Suprapubic skin (tissue), 4 donors: ENCODE data around the gene PRICKLE3.

Experiments used
- CTCF ChIP-seq, 2 donors: fragments of 200-600 bp in 1 of 2; fragments of 450-650 bp in 1 of 2; sonication (generic) in 1 of 2; IDR thresholded peaks; one replicate each; pipeline ENCODE4 v1.5.1; 2016 to 2019; ENCODE audit warnings: antibody characterized with exemption in 2 of 2, mild to moderate bottlenecking in 1 of 2, moderate library complexity in 1 of 2
- EP300 ChIP-seq: sonication (generic); formaldehyde crosslinking; IDR thresholded peaks from one replicate; pipeline ENCODE4 v1.6.1; 2017; ENCODE audit warnings: antibody characterized with exemption
- POLR2A ChIP-seq, 2 donors: fragments of 450-650 bp; IDR thresholded peaks; one replicate each; pipeline ENCODE4 v1.6.1; 2017; ENCODE audit warnings: antibody characterized with exemption in 2 of 2, mild to moderate bottlenecking in 2 of 2, moderate library complexity in 2 of 2
- POLR2AphosphoS5 ChIP-seq, 3 donors: sonication (generic); formaldehyde crosslinking; IDR thresholded peaks; one replicate each; pipeline ENCODE4 v1.6.1; 2017; ENCODE audit warnings: antibody characterized with exemption in 3 of 3

- TF ChIP-seq CTCF (IDR thresholded peaks at IDR 0.05) (no peak), POLR2A (IDR thresholded peaks at IDR 0.05) (no peak), POLR2AphosphoS5 (IDR thresholded peaks at IDR 0.05) (no peak), EP300 (no peak)
Measured at GRCh38 chrX:49204017-49204416, 17.8 kb upstream of the PRICKLE3 start.
